Measurements from ENCODE around the gene CMTM7.

- TF ChIP-seq CTCF (IDR thresholded peaks at IDR 0.05; ENCODE audit: low read depth, low read length, poor library complexity, severe bottlenecking) = no peak
- TF ChIP-seq EZH2phosphoT487 (IDR thresholded peaks at IDR 0.05; ENCODE audit: borderline replicate concordance, low read length) = no peak
Measured at GRCh38 chr3:32471246-32471645, 79.6 kb downstream of the CMTM7 start.

All from DOHH2 (cell line).